A172 (cell line): Measurements from ENCODE around the gene EIF4A2. TPM values are rescaled to one million over a fixed set of nuclear protein-coding genes. Genes with fewer than 3 reads are reported as not detected.
A peak's percentile ranks its signal among the peaks of the same experiment; 100 is the strongest.
"Not testable (repeated sequence)": the region's sequence is repeated elsewhere in the genome, so short reads cannot be mapped to it uniquely, and the experiment has no call there.

Experiments used
- DNase-seq: peaks from one replicate; pipeline ENCODE4 v3.0.0-alpha.2; 2015; ENCODE audit warnings: low spot score
- total RNA-seq: library from RNA; depleted of rRNA; stranded (reverse); fragments of >200 nt; shearing (Covaris generic); gene quantifications from 2 replicates; pipeline ENCODE4 v1.2.3, GENCODE V29; 2014

EIF4A2 gene
- total RNA-seq, 1 experiment from 2014 or later, result 473 TPM

DNA sequence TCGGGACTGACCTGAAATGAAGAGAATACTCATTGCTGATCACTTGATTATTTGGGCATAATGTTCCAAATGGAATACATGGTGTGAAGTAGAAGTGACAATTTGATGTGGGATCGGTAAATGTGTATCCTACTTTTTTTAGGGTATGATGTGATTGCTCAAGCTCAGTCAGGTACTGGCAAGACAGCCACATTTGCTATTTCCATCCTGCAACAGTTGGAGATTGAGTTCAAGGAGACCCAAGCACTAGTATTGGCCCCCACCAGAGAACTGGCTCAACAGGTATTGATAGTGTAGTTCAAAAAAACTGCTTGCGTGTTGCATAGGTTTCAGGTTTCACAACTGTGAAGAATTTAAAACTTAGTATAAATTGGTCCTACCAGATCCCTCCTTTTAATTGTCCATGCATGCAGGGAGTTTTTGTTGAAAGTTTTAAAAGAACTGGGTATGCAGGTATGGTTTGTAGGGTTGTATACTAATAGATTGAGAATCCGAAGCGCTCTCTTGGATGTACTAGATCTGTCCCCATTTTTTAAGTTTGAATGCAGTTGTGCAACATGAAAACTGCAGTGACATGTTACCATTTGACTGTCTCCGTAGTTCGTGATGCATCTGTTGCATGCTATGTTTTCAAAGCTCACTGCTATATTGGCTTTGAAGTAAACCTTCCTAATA lies 1.6 kb downstream of the EIF4A2 start:
- no peak for DNase-seq

DNA sequence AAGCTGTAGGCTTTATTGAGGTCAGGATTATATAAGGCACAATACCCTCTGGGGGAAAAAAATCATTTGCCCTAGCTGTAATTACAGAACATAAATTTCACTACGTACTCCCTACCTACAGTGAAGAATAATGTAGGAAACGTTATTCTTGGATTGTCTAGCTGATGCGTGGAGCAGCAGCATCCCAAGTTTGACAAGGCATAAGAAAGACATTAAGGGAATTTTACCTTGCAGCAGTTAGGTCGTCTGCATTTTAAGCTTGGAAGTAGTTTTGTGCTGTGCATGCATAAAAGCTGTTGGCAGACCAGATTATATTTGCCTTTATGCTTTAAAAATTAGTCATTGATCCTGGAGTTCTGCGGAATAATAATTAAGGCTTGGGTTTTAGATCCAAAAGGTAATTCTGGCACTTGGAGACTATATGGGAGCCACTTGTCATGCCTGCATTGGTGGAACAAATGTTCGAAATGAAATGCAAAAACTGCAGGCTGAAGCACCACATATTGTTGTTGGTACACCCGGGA lies 2.2 kb downstream of the EIF4A2 start:
- no peak for DNase-seq

DNA sequence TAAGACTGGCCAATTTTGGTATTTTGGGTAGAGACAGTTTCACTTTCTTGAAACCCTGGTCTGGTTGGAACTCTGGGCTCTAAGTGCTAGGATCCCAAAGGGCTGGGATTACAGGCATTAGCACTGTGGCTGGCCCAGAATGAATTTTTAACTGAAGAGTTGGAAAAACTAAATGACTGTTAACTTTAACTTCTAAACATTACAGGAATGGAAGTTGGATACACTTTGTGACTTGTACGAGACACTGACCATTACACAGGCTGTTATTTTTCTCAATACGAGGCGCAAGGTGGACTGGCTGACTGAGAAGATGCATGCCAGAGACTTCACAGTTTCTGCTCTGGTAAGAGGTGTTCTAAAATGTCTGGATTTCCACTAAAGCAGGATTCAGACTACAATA lies 3.5 kb downstream of the EIF4A2 start:
- DNase-seq, result no peak

DNA sequence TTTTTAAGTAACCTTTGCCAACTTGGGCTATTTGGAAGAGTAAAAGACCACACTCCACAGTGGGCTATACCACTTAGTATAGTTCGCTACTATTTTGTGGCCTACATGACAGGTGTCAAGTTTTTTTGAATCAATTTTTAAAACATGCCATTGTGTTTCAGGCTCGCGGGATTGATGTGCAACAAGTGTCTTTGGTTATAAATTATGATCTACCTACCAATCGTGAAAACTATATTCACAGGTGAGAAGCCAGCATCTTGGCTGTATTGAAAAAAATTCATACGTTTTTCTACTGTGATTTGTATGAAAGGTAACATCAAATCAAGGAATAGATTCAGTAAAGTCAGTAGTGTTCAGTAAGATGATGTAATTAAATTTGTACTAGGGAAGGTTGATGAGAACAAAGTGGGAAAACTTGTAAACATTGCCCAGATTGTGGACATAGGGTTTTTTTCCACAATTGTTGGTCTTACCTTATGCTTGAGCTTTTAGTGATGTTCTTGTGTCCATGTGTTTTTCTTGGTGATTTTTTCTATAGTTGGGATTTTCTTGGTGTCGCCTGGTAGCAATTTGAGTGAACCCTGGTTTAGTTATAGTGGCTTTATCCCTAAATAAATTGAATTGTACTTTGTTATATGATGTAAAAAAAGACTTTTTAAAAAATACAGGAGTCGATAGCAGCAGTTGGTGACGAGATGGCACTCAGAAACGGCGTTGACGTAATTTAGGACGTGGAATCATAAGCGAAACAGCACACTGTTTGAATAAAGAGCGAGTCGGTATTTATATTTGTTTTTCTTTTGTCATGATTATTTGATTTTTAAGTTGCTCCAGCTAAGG lies 4.5 kb downstream of the EIF4A2 start:
- no peak for DNase-seq

DNA sequence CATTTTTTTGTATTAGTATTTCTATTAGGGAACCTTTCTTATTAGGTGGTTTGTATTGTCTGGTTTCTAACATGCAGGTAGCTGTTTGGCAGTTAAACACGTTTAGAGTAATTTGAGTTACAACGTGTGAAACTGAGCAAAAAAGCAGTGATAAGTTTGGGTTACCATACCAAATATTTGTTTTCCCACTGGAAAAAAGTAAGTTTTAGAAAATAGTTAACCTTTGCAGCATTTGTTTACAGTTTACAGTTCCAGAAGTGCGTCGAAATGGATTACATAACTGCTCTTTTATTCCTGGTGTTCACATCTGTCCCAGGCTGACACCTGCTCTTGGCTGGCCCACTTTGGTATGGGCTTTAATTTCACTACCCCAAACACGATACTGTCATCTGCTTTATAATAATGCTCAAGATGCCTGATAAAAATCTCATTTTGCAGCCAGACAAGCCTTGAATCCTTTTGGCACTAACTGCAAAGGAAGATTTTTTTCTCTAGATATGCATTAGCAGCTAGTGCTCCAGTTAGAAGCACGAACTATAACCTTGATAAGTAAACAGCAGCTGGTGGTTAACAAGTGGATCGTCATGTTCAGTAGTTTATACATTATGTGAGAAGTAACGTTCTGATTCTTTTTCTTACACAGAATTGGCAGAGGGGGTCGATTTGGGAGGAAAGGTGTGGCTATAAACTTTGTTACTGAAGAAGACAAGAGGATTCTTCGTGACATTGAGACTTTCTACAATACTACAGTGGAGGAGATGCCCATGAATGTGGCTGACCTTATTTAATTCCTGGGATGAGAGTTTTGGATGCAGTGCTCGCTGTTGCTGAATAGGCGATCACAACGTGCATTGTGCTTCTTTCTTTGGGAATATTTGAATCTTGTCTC lies 5.3 kb downstream of the EIF4A2 start:
- DNase-seq, result no peak

DNA sequence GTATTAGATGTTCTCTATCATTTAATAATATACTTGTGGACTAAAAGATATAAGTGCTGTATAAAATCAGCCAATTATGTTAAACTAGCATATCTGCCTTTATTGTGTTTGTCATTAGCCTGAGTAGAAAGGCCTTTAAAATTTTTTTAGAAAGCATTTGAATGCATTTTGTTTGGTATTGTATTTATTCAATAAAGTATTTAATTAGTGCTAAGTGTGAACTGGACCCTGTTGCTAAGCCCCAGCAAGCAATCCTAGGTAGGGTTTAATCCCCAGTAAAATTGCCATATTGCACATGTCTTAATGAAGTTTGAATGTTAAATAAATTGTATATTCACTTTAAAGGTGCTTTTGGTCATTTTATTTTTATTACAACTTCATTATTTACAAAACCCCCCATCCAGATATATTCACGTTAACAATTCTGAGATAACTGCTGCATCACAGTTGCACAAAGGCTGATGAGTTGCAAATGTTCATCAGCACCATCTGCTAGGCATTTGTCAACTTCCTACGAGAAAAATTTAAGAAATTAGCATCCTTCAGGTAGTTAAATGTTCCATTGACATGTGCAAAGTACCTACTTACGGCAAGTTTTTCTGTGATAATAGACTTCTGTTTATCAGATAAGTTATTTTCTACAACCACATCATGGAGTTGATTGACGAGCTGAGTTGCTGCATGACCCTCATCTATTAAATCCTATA lies 6.3 kb downstream of the EIF4A2 start:
- DNase-seq, result no peak

DNA sequence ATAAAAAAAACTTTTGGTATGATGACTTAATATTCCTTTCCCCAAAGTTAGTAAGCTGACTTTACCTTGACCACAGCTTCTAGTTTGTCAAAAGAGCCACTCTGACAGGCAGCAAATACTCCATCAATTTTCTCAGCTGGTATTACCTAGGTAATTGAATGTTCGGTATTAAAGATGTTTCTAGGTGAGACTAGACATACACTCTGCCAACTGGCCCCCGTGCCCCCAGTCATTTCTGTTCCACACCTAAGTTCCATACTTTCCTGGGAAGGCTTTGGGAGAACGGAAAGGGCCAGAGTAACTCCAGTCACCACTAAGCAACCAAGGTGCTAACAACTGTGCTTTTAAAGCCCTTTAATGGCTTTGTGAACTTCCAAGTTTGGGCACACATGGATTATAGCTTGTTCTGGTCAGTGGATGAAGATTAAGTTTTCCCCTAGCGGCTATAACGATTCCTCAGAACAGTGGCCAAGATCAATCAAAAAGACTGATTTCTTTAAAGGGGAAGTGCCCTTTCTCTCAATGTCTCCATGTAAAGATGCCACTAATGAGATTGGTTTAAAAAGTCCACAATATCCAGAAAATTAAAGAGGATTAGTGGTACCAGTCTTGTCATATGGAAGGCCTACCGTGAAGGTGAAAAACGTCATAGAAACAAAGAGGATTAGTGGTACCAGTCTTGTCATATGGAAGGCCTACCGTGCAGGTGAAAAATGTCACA lies 7.0 kb downstream of the EIF4A2 start:
- DNase-seq, result peak; percentile 34

DNA sequence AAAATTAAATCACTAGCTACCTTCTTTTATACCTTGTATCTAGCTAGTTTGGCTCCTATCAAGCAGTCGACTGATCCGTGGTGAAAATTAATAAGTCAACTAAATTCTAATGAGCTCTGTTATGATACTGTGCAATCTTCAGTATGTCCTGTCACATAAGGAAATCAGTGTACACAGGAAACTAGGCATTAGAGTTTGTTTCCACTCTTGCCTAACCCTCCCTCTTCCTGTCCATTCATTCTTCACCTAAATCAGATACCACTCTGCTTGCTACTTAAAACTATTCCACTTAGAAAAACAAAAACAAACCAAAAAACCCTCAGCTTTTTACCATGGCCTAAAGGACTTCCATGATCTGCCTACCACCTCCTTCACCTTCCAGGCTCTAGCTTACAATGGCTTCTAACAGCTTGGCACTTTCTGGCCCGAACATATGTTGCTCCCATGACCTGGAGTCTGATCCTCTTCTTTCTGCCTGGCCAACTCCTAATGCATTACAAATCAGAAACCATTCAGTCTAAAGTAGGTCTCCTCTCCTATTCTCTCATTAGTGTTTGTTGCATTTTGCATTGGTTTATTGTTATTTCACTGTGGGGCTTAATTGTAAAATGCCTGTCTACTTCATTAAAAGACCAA lies 15.0 kb downstream of the EIF4A2 start:
- DNase-seq, result no peak

DNA sequence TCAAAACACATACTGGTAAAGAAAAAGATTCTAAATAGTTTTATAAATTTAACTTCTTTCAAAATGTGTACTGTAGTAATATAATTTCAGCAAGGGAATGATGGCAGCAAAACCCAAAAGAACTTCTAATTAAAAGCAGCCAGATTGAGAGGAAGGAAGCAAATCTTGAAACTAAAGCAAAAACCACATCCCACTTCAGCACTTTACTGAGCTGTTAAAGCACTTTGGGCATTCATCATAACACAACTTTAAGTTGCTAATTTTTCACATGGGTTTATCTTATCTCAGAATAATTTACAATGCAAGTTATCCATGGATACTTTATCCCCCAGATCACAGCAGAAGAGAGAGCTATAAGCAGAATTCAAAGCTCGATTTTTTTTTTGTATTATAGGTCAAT lies 16.9 kb downstream of the EIF4A2 start:
- no peak for DNase-seq

DNA sequence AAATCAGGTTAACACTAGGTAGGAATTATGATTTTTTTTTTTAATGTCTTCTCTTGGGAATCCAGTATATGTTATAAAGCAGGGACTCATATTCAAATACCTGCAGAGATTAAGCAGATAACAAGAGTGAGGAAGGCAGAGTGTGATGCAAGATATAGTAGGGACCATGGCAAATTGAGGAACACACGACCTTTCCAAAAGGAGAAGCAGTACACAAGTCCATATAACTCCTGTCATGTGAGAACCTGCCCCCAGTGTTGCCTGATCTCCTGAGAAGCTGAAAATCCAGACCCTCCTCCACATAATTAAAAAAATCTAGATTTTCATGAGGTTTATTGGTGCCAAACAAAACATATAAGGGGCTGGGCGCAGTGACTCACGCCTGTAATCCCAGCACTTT lies 19.3 kb downstream of the EIF4A2 start:
- no peak for DNase-seq

DNA sequence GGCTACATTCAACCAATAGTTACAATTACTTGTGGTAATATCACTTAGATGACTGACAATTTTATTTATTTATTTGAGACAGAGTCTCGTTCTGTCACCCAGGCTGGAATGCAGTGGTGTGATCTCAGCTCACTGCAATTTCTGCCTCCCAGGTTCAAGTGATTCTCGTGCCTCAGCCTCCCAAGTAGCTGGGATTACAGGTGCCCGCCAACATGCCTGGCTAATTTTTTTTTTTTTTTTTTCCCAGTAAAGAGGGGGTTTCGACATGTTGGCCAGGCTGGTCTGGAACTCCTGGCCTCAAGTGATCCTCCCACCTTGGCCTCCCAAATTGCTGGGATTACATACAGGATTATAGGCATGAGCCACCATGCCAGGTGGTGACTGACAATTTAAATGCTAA lies 20.1 kb downstream of the EIF4A2 start:
- DNase-seq, result not testable (repeated sequence)

DNA sequence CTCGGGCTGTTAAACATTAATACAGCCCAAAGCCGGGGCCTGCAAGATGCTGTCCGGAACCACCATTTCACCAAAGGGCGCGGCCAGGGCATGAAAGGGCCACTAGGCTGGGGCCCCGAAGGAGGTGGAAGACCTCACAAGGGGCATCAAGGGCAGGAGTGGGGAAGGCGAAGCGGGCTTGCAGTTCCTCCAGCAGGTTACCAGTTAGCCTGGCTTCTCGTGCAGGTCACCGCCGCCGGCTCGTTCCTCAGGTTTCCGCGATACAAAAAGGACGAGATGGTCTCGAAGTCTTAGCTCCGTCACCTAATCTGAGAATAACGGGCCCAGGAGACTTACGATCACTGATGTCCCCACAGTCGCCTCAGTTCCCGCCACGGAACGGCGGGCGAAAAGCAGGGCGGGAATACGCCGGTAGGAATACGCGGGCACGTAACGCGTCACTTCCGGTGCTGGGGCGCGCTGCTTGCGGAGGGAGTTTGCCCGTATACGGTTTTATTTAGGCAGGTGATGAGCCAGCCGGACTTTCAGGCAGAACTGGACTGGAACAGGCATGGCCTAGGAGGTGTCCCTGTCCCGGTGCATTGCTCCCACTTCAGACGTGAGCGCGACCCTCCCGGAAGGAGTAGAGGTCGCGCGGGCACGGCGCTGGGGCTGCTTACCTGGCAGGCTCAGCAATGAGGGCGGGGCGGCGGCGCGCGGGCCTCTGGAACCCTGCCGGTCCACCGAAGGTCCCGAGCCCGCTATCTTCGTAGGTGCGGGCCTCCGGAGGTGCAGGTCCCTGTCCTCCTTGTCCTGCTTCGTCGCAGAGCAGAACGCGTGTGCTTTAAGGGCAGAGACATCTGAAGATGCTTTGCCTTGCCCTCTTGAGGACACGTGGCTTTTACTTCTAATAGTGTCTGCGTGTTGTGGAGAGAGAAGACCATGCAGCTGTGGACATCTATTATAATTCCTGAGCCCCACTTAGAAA lies 23.0 kb downstream of the EIF4A2 start, which contains the start of gene RFC4:
TSS of gene RFC4 (minus strand) at position 394 of the 967 bp plus-strand sequence. CDS start 1,769 bp downstream, outside the sequence.
- peak; percentile 73 for DNase-seq

DNA sequence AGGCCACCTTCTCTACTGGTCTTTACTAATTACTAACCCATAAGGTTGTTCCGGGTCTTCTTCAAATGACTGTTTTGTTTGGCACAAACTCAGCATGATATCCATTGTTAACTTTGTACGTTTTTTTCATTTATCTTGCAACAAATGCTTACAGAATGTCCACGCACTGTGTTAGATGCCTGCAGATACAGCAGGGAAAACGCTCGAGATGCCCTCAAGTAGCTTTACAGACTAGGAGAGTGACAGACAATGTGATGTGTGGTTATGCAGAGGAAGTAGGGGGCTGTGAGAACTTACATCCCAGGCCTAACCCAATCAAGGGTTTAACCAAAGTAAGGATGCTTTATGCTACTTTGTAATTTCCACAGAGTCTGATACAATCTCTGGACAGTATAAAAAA lies 23.9 kb downstream of the EIF4A2 start:
- no peak for DNase-seq

DNA sequence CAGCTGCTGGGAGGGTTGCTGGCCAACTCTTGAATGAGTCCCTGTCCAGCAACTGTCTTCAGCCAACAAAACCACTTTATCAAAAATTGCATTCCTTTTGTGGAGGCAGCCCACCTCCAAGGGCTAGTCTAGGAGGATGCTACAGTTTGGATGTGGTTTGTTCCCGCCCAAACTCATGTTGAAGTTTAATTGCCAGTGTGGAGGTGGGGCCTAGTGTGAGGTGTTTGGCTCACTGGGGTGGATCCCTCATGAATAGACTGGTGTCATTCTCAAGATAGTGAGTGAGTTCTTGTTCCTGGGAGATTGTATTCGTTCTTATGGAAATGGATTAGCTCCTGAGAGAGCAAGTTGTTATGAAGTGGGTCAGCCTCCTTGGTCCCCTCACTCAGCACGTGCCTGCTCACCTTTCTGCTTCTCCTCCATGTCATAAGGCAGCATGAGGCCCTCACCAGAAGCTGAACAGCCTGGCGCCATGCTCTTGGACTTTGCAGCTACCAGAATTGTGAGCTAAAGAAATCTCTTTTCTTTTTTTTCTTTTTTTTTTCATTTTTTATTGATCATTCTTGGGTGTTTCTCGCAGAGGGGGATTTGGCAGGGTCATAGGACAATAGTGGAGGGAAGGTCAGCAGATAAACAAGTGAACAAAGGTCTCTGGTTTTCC lies 27.1 kb downstream of the EIF4A2 start:
- DNase-seq, result no peak

DNA sequence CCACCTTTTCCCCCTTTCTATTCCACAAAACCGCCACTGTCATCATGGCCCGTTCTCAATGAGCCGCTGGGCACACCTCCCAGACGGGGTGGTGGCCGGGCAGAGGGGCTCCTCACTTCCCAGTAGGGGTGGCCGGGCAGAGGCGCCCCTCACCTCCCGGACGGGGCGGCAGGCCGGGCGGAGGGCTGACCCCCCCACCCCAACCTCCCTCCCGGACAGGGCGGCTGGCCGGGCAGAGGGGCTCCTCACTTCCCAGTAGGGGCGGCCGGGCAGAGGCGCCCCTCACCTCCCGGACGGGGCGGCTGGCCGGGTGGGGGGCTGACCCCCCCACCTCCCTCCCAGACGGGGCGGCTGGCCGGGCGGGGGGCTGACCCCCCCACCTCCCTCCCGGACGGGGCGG lies 27.9 kb downstream of the EIF4A2 start:
- not testable (repeated sequence) for DNase-seq

DNA sequence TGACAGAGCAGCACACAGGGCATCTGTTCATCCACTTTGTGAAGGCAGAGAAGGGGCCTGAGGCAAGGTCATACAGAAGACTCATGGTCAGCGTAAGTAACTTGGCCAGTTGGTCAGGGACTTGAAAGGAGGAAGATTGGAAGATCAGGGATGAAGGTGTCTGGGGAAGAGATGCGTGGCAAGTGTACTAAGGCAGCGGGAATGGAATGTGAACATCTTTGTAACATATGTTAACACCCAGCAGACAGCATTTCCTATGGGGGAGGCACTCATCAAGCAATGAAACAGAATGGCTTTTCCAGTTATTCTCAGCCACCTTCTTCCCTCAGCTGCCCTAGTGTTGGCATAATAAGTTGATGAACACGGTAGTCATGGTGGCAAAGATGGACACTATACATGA lies 30.7 kb downstream of the EIF4A2 start:
- DNase-seq, result no peak

DNA sequence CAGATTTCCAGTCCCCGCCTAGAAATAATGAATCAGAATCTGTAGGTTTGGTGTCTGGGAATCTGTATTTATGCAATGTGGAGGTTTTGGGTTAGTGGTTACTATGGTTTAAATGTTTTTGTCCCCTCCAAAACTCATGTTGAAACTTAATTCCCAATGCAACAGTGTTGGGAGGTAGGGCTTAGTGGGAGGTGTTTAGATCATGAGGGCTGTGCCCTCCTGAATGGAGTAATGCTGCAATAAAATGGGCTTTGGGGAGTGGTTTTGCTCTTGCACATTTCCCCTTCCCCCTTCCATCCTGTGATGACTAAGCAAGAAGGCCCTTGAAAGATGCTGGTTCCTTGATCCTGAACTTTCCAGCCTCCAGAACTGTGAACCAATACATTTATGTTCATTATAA lies 32.1 kb downstream of the EIF4A2 start:
- peak; percentile 88 for DNase-seq

DNA sequence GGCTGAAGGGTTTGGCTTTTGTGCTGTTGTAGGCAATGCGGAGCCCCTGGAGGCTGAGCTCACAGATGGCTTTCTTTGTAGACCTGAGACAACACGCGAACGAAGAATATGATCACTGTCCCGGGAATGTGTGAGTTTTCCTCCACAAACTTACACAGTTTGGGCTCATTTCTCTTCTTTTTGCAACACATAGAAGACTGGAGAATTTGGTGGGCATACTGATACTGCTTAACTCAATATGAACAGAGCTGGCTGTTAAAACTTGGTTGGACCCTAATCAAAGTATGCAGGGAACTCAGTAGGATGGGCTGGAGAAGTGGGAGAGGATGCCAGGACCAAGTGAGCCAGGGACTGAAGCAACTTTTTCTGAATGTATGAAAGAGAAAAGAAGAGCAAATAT lies 35.1 kb downstream of the EIF4A2 start:
- no peak for DNase-seq
